Suppressor macrophage treated with lipopolysaccharide for 1 hour (primary cell): ENCODE results near the gene GIMAP7.
"Not testable (repeated sequence)": the region's sequence is repeated elsewhere in the genome, so short reads cannot be mapped to it uniquely, and the experiment has no call there.

Experiments
- DNase-seq, 3 donors: peaks; one replicate each; pipeline ENCODE4 v3.0.0-alpha.2; 2020 to 2022

Gene GIMAP7

DNA sequence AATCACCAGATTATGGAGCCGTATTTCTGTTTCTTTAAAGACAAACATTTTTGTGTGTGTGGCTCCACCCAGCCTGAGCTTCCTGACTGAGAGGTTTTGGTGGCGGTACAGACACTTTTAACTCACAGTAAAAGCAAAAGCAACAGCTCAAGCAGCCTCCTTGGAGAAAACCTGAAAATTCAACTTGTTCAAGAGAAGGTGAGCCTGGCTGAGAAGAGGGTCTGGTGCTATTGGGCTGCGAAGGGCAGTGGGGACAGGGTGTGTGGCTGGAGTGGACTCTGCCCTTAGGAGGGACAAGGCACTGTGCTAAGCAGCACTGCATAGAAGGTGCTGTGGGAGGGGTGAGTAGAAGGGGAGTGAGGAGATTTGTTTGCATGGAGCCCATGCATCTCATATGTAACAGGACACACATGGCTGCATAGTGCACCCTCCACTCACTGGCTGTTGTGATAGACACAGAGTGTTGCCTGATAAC, at the start of gene GIMAP7:
Gene GIMAP7, plus strand, starts transcription at position 125 of the 475 bp plus-strand sequence. CDS start 5,103 bp downstream, outside the sequence.
- peak; percentile 15 to 25 (median 20) for DNase-seq

DNA sequence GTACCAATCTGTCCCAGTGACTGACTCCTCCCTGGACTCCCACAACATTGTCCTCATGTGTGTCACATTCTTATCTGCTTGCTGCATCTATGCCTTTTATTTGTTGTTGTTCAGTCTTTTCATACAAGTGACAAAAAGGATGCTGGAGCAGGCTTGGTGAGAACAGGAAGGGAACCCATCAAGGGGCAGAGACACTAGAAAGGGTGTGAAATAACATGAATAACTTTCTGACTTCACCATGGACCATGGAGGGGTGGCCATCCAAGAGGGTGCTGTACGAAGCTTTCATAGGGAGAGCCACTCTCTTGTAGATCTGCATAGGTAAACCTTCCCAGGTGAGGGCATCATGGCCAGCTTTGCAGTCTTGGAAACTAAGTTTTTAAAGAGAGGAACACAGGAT, 49.7 kb upstream of the GIMAP7 start:
- DNase-seq = no peak

DNA sequence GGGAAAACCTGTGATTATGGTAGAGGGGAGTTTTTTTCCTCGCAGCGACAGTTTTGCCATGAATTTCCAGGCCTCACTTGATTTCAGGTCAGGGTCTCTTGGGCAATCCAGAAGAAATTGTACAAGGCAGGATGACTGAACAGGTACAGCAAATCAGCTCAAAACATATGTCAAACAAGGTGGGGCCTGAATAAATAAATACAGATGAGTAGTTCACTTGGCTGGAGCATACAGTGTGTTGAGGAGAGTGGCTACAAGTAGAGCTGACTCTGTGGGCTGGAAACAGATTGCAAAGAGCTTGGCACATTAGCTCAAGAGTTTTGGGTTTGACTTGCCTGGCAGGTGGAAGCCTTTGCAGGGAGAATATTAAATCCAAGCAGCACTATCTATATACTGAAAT, 49.3 kb upstream of the GIMAP7 start:
- no peak for DNase-seq

DNA sequence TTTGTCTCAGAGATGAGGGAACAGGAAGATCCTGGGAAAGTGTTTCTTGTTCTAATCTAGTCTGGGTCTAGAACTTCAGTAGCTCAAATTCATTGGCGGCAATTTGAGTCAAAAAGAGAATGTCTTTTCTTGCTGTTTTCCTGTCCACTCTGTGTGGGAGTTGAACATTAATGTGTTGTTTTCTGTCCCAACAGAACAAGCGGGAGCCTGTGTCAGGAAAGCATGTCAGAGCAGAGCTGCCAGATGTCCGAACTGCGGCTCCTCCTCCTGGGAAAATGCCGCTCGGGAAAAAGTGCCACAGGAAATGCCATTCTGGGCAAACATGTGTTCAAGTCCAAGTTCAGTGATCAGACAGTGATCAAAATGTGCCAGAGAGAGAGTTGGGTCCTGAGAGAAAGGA, 48.2 kb upstream of the GIMAP7 start:
- no peak for DNase-seq

DNA sequence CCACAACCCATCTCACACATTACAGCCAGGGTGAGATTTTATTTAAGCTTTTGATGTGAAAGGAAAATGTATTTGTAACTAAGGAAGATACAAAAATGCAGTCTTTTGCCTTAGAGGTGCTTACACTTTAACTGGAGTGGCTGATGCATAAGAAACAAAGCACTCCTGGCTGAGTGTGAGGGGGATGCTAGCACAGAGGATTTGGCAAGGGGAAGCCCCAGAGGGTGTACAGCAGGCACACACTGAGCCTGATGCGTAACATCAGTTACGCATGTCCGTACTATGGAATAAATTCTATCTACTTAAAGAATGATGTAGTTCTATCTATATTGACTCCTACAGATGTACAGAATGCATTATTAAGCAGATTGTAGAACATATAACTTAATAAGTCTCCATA, 46.4 kb upstream of the GIMAP7 start:
- DNase-seq = no peak

DNA sequence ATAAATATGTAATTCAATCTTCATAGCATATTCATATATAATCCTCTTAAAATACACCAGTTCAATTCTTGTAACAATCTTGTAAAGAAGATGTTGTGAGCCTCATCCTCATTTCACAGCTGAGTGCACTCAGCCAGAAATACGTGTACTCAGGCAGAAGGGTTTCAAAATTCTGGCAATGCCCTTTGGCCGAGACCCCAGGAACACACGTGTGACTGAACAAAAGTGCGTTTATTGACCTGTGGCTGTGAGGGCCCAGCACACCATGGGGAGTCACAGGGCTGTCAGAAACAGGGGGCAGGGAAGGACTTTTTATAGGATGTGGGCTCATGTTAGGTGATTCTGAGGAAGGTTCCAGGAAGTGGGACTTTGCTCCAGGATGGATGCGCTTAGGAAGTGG, 42.8 kb upstream of the GIMAP7 start:
- no peak for DNase-seq

DNA sequence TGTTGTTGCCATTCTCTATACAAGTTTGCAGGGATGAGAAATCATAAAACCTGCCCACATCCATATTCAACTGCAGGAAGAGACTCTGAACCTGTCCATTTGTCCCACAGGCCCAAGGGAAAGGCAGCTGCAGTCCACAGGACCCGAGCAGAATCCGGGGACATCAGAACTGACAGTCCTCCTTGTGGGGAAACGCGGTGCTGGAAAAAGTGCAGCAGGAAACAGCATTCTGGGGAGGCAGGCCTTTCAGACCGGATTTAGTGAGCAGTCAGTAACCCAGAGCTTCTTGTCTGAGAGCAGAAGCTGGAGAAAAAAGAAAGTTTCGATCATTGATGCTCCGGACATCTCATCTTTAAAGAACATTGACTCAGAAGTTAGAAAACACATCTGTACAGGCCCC, 40.8 kb upstream of the GIMAP7 start:
- DNase-seq = no peak

DNA sequence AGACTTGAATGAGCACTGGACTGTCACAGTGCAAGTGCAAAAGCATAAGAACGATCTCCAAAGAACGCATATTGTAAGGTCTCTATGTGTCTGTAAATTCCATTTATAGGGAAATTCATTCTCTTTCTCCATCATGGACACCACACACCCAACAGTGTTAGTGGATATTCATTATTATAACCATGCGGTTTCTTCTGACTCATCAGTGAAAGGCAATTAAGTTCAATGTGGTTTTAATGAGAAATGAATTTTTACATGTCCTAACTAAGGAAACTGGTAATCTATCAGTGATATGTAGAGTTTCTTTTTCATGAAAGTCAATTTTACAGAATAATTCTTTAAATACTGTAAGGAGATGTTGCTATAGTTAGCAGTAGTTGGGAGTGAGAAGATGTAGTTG, 38.4 kb upstream of the GIMAP7 start:
- no peak for DNase-seq

DNA sequence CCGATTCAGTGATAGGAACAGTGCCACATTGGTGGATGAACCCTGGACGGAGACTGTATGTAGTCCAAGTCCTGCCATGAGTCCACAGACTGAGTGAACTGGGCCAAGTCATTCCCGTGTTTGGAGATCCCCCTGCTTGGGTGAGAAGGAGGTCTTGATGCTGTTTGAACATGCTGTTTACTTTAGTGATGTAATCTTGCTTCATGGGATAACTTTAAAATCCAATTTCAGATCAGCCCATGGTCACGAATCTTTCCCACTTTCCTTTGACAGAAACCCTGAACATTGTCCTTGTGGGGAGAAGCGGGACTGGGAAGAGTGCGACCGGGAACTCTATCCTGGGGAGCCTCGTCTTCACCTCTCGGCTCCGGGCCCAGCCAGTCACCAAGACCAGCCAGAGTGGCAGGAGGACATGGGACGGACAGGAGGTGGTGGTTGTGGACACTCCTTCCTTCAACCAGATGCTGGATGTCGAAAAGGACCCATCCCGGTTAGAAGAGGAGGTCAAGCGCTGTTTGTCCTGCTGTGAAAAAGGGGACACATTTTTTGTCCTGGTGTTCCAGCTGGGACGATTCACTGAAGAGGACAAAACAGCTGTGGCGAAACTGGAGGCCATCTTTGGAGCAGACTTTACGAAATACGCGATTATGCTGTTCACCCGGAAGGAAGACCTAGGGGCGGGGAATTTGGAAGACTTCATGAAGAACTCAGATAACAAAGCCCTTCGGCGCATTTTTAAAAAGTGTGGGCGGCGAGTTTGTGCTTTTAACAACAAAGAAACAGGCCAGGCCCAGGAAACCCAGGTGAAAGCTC, 37.6 kb upstream of the GIMAP7 start:
- DNase-seq = no peak

DNA sequence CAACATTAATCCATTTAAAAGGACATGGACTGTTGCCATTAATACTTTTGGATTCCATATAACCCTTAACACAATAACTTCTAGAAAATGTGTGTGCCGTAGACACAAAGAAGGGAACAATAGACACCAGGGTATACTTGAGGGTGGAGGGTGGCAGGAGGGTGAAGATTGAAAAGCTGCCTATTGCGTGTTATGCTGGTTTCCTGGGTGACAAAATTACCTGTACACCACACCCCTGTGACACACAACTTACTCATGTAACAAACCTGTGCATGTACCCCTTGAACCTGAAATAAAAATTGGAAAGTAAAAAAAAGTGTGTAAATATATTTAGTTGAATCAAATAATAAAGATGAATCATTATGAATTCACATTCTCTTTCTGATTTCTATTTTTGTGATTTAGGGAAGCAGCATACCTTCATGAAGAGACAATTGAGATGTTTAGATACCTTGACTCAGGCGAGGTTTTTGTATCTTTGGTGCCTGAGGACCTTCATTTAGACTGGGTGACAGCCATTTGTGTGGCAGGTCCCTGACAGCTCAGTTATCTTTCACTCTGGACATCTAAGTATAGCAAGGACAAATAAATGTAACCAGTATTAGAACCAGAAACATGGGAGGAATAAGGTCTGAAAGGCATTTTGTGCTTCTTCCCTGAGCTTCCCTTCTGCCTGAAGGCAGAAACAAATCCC, 35.5 kb upstream of the GIMAP7 start:
- DNase-seq = no peak

DNA sequence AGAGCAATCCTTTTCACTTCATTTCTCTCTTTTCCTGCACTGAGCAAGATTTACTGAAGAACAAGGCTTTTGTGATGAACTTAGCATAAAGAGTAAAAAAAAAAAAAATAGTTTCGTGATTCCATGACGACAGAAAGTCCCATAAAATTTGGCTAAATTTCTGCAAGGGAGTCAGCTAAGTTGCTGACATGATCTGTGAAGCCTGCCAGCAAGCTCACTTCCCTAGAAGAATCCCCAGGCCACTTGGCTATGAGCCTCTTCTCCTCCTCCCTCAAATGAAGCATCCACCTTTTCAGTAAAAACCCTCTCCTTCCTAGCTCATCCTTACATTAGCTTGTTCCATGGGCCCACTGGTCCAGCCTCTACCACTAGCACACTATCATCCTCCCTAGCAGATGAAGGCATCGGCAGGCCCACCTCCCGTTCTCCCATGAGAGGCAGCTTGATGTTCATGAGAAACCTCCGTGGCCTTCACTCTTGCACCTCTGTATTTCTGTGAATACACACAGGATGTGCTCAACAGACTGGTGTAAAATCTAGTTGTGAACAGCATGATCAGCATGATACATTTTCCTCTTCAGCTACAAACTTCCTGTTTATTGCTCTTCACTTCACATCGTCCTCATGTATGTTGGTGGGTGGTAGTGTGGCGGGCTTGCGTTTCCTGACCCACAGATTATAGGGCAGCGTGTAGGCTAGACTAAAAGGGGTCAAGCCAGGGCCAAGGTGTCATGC, 33.3 kb upstream of the GIMAP7 start:
- DNase-seq = peak; percentile 72 to 87 (median 81)

DNA sequence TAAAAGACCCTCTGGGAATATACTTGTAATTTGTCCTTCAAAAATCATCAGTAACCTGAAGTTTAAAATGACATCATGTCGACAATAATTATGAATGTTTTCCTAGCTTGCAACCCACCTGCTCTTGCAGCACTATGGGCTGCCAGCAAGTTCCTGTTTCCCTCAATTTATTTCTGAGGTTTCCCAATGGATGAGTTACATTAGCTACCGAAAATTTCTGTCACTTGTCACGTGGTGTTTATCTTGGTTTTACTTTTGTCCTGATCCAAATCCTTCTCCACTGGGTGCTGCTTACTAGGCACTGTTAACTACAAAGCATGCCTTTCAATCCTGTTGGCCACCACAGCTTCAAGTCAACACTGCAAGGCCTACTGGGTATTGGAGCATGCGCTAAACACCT, 32.8 kb upstream of the GIMAP7 start:
- peak; percentile 50 to 74 (median 52) for DNase-seq

DNA sequence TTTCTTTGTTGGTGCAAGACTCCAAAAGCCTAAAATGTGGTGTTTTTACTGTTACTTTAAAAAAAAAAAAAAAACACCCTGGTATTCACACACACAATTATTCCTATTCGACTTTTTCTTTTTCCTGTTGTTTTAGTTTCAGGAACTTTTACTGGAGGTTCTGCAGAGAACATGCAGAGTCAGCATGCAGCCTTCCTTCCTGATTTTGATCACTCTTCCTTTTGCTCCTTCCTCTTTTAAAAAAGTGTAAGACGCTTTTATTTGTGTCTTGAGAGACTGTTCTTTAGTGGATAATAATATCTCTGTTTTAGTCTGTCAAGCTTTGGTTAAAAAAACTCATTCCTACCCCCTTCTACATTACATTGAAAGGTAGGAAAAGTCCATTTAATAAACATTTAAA, 31.2 kb upstream of the GIMAP7 start:
- peak; percentile 35 to 63 (median 58) for DNase-seq

DNA sequence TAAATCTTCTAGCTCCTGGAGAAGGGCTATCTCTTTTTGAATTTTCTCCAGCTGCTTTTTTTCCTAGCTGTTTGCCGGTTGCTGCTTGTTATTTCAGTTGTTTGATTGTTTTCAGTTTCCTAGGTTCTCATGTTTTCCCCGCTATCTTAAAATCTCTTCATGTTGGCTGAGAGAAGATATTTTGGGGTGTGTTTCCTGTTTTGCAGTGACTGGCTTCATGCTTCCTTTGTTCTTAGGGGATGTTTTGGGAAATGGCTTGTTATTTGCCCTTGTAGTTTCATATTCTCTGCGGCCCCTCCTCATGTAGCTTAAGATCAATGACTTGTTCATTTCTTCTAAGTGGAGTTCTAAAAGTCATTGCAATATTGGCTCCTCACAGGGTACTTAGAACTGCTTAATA, 30.6 kb upstream of the GIMAP7 start:
- not testable (repeated sequence) for DNase-seq

DNA sequence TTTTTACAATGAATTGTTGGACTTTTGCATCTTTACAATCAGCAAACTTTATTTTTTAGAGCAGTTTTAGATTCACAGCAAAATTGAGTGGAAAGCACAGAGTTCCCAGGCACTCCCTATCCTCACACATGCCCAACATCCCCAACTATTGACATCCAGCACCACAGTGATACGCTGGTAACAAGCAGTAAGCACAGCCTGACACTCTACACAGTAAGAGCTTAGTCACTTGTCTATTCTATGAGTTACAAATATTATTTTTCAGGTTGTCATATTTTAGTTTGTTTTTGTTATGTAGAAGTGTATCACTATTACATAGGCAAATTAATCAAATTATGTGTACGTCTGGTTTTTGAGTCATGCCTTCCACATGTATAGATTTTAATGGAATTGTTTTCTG, 27.0 kb upstream of the GIMAP7 start:
- no peak for DNase-seq

DNA sequence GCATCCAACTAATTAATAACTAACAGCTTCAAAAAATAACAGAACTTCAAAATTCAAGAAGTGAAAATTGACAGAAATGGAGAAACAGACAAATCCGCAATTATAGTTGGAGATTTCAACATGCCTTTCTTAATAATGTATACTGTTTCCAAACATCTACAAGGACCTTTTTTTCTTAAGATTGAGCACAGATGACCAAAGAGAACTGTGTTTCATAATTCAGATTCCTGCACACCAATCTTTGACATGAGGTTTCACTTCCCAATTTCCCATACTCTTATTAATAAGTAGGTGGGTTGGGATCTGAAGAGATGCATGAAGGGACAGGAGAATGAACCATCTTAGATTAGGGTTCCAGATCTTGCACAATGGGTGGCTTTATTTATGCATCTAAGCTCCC, 24.9 kb upstream of the GIMAP7 start:
- peak; percentile 59 to 90 (median 87) for DNase-seq

DNA sequence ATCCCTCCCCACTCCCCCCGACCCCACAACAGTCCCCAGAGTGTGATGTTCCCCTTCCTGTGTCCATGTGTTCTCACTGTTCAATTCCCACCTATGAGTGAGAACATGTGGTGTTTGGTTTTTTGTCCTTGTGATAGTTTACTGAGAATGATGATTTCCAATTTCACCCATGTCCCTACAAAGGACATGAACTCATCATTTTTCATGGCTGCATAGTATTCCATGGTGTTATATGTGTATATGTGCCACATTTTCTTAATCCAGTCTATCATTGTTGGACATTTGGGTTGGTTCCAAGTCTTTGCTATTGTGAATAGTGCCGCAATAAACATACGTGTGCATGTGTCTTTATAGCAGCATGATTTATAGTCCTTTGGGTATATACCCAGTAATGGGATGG, 21.2 kb upstream of the GIMAP7 start:
- not testable (repeated sequence) for DNase-seq

DNA sequence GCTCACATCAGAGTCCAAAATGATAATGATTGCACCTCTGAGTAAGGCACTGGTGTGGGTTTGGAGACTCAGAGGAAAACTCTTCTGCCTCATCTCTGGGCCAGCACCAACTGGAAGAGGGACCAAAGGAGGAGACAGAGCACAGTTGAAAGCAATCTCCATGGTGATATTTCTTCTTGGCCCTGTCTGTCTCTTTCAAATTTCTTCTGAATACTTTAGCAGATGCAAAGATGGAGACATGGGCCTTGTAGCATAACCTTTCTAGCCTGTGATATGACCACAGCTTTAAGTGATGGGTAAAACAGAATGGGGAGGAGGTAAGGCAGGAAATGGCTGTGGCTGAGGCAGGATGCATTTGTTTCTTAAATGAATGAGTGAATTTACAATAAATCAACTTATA, 12.2 kb upstream of the GIMAP7 start:
- DNase-seq = no peak

DNA sequence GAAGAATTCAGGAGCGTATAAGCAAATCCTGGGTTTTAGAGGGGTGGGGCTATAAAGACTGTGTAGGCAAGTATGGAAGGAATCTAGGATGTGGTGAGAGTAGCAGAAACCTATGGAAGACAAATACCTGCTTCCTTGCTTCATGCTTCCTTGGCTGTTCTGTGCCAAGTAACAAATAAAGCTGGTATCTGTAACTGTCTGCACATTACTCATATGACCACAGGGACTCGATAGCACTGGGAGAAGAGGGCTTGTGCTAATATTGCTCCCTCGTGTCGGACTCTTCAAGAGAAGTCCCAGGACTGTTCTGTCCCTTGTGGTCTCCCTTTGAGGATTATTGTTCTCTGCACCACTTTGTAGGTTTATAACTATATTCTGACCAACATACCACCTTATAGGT, 11.5 kb upstream of the GIMAP7 start:
- no peak for DNase-seq

DNA sequence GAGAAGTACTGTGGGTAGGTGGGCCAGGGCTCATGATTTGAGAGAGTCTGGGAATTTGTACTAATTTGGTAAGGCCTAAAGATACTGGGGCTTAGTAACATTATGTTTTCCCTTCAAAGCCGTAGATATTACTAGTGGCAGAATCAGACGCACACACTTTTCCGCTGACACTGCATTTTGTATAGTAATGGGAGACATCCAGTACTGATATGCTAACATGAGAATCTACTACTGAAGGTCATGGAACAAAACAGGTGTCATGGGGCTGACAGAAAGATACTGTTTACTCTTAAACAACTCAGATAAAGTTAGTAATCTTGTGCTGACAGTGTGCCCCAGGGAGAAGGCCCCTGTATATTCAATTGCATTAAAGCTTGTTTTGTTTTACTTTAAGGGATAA, 11.1 kb upstream of the GIMAP7 start:
- DNase-seq = no peak

DNA sequence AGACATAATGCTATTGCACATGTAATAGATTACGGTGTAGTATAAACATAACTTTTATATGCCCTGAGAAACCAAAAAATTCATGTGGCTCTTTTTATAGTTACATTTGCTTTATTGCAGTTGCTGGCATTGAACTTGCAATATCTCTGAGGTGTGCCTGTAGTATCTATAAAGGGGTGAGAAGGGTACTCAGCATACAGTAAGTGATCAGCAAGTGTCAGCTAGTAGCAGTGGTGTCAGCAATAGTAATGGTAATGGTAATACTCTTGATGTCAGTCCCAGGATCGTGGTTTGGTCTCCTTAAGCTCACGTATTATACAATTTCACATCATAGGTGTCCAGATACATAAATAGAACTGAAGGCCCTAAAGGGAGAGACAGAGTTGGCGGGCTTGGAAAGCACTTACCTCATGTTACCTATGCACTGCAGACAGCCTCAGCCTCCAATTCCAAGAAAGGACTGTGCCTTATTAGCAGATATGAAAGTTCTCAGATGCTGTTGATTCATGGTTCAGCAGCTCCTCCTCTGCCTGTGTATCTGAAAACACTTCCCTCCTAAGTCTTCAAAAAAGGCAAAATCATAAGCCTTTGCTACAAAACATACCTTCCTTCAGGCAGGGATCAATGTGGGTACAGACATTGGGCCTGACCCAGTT, 6.6 kb upstream of the GIMAP7 start:
- DNase-seq = no peak

DNA sequence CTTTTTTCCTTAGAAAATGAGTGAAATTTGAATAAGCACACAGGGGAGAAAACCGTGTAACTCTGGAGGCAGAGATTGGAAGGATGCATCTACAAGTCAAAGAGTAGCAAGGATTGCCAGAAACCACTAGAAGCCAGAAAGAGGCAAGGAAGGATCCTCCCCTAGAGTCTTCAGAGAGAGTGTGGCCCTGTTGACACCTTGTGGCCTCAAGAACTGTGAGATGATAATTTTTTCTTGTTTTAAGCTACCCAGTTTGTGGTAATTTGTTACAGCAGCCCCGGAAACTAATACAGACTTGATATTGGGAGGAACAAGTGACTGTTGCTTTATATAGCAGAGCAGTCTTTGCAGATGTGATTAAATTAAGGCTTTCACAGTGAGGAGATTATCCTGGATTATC, 3.6 kb upstream of the GIMAP7 start:
- no peak for DNase-seq

DNA sequence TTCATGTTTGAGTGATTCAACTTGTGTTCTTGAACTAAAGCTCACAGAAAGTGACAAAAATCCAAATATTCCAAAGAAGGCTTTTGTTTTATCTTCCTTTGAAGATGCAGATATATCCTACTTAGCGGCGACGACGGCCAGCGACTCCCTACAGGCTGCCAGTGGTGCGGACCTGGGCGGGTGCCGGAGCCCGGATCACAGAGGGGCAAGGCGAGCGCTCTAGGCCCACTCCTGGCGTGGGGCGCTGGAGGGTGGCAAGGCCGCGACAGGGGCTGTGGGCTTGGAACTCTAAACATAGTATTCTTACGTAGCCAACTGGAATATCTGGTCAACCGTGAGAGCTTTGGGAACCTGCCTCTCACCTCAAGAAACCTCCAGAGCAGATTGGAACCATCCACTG, 914 bp upstream of the GIMAP7 start:
- no peak for DNase-seq
